HepG2 (cell line): Measurements from ENCODE around the gene NAA38. TPM values are rescaled to one million over a fixed set of nuclear protein-coding genes. Genes with fewer than 3 reads are reported as not detected.

Experiments used
- CBFB ChIP-seq: sonication (generic); formaldehyde crosslinking; IDR thresholded peaks from 2 replicates; pipeline ENCODE4 v1.4.0; 2020; ENCODE audit warnings: missing genetic modification reagents
- HNF4G ChIP-seq, 2 experiments: sonication (generic) in 1 of 2; formaldehyde crosslinking in 1 of 2; IDR thresholded peaks; 2 replicates each; pipeline versions ENCODE4 v1.4.0 to v1.6.1; 2011 to 2020; ENCODE audit warnings: borderline replicate concordance in 2 of 2, low read depth in 2 of 2, mild to moderate bottlenecking in 2 of 2, low read length in 1 of 2, missing genetic modification reagents in 1 of 2, moderate library complexity in 1 of 2
- JUNB ChIP-seq: sonication (generic); formaldehyde crosslinking; IDR thresholded peaks from 2 replicates; pipeline ENCODE4 v1.8.0; 2022; ENCODE audit warnings: missing genetic modification reagents, mild to moderate bottlenecking, borderline replicate concordance
- MLXIP ChIP-seq: sonication (generic); formaldehyde crosslinking; IDR thresholded peaks from 2 replicates; pipeline ENCODE4 v1.9.0; 2021; ENCODE audit warnings: missing genetic modification reagents, borderline replicate concordance
- PRDM15 ChIP-seq: sonication (generic); formaldehyde crosslinking; IDR thresholded peaks from 2 replicates; pipeline ENCODE4 v1.4.0; 2020; ENCODE audit warnings: missing genetic modification reagents
- YEATS4 ChIP-seq: sonication (generic); formaldehyde crosslinking; IDR thresholded peaks from 2 replicates; pipeline ENCODE4 v1.4.0; 2020; ENCODE audit warnings: missing genetic modification reagents, borderline replicate concordance
- ZFP36 ChIP-seq: fragments of 150-350 bp; IDR thresholded peaks from 2 replicates; pipeline ENCODE4 v1.6.1; 2018; ENCODE audit warnings: borderline replicate concordance, low read length, low read depth; ENCODE audit not compliant: partially characterized antibody
- ZMAT5 ChIP-seq: sonication (generic); formaldehyde crosslinking; IDR thresholded peaks from 2 replicates; pipeline ENCODE4 v1.5.0; 2020; ENCODE audit warnings: mild to moderate bottlenecking, low read depth, missing genetic modification reagents, borderline replicate concordance
- ZNF687 ChIP-seq: sonication (generic); formaldehyde crosslinking; IDR thresholded peaks from 2 replicates; pipeline ENCODE4 v1.5.1; 2020; ENCODE audit warnings: mild to moderate bottlenecking, missing genetic modification reagents, moderate library complexity
- ZNF704 ChIP-seq: sonication (generic); formaldehyde crosslinking; IDR thresholded peaks from 2 replicates; pipeline ENCODE4 v1.8.1; 2023; ENCODE audit warnings: mild to moderate bottlenecking, inconsistent platforms, moderate library complexity, missing genetic modification reagents, borderline replicate concordance
- ZUFSP ChIP-seq: sonication (generic); formaldehyde crosslinking; IDR thresholded peaks from 2 replicates; pipeline ENCODE4 v1.9.0; 2021; ENCODE audit warnings: missing genetic modification reagents, mild to moderate bottlenecking, borderline replicate concordance
- polyA plus RNA-seq, 8 experiments: library from polyadenylated mRNA; depleted of rRNA in 3 of 8; stranded (reverse) in 7 of 8; unstranded in 1 of 8; fragments of >200 nt; fragmentation: Illumina TruSeq in 4 of 8; extraction: Trizol in 4 of 8; gene quantifications; 2 replicates each; pipeline versions ENCODE4 v1.2.1 to v1.2.3, GENCODE V29; 2011 to 2016; ENCODE audit warnings: low read depth in 4 of 8, missing spikeins in 1 of 8, mixed read lengths in 1 of 8; ENCODE audit not compliant: insufficient read depth in 1 of 8
- total RNA-seq, 5 experiments: library from RNA; depleted of rRNA; stranded (reverse); fragments of >200 nt; fragmentation: Illumina TruSeq; extraction: Trizol; gene quantifications; 2 replicates each; pipeline ENCODE4 v1.2.3, GENCODE V29; 2016; ENCODE audit warnings: low read depth in 1 of 5

NAA38 gene
- total and polyA plus RNA-seq, 2 of the 13 experiments (the other 11 are each of a cell fraction or from before 2014, with no cell fraction given) = 46.9 to 91.6 TPM

GRCh38 chr17:7834957-7835813 is 22.2 kb downstream of the NAA38 start (continued):
- TF ChIP-seq MLXIP (no peak), JUNB (no peak), YEATS4 (no peak), ZUFSP (no peak), ZMAT5 (no peak), HNF4G (IDR thresholded peaks at IDR 0.05; ENCODE audit: borderline replicate concordance, low read depth, low read length) (no peak), HNF4G (CRISPR knock-in tag; IDR thresholded peaks at IDR 0.05; ENCODE audit: borderline replicate concordance, low read depth) (peak; percentile 37; the same call in 1 of the 2 replicates), ZNF687 (peak; percentile 52), ZNF704 (no peak), PRDM15 (CRISPR knock-in tag) (peak; percentile 76; the same call in 1 of the 2 replicates), CBFB (CRISPR knock-in tag) (no peak), ZFP36 (no peak)
